ENCODE data around the gene CDH4.

- TF ChIP-seq CTCF (IDR thresholded peaks at IDR 0.05) (no peak), MAX (CRISPR knock-in tag; IDR thresholded peaks at IDR 0.05) (no peak), PRRX2 (CRISPR knock-in tag; IDR thresholded peaks at IDR 0.05) (no peak), ZNF263 (CRISPR knock-in tag; IDR thresholded peaks at IDR 0.05; ENCODE audit: low read depth) (no peak), ATF1 (CRISPR knock-in tag; IDR thresholded peaks at IDR 0.05) (no peak), ZNF396 (CRISPR knock-in tag; IDR thresholded peaks at IDR 0.05; ENCODE audit: borderline replicate concordance) (no peak), ARID4B (CRISPR knock-in tag; IDR thresholded peaks at IDR 0.05; ENCODE audit: borderline replicate concordance) (no peak), RELA (CRISPR knock-in tag; IDR thresholded peaks at IDR 0.05; ENCODE audit: borderline replicate concordance) (no peak), NFYB (CRISPR knock-in tag; conservative IDR thresholded peaks at IDR 0.05; ENCODE audit: low read depth) (no peak), MXD4 (CRISPR knock-in tag; IDR thresholded peaks at IDR 0.05; ENCODE audit: borderline replicate concordance) (no peak), ATF3 (CRISPR knock-in tag; conservative IDR thresholded peaks at IDR 0.05) (no peak)
Observed at GRCh38 chr20:61683721-61684120, 431.7 kb downstream of the CDH4 start.
